Measurements from ENCODE around the gene KRT85.
A peak's percentile ranks its signal among the peaks of the same experiment; 100 is the strongest.
"Not testable (repeated sequence)": the region's sequence is repeated elsewhere in the genome, so short reads cannot be mapped to it uniquely, and the experiment has no call there.

KRT85 gene

DNA sequence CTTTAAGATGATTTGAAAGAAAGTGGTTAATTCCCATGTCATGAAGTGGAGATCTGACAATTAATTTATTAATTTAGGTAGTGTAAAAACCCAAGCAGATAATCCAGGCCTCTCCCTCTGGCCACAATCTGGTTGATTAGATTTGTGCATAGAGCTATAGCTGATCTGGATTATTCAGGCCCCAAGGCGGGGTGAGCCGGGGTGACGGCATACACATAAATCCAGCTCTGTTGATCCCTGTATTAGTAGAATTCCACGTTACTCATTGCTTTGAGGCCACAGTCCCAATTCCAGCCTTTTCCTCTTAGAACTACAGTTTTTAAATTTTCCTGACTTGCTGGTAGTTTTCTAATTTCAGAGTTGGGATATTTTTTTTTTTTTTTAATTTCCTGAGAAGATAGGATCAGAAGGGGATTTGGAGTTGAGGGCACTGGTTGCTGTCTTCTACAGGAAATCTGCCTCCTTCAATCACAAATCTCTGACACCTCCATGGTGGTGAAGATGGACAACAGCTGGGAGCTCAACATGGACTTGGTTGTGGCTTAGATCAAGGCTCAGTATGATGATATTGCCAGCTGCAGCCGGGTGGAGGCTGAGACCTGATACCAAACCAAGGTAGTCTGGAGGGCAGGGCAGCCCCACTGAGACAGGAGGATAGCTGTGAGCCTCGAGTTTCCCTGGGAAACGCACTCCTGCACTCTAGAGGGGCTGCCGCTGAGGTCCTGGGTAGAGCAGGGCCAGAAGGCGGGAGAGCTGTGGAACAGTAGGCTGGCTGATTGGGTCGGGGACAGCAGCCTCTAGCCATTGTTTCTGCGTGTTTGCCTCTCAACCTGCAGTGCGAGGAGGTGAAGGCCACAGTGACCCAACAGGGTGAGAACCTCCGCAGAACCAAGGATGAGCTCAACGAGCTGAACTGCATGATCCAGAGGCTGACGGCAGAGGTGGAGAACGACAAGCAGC lies 19.4 kb downstream of the KRT85 start:
- DNase-seq, result no peak

- no peak for DNase-seq
These were observed 20.3 kb downstream of the KRT85 start for GRCh38 chr12:52347016-52347415.

- no peak for DNase-seq
These were observed 20.7 kb downstream of the KRT85 start for GRCh38 chr12:52346593-52346992.

- not testable (repeated sequence) for DNase-seq
These were observed 22.2 kb downstream of the KRT85 start for GRCh38 chr12:52345041-52345440.

DNA sequence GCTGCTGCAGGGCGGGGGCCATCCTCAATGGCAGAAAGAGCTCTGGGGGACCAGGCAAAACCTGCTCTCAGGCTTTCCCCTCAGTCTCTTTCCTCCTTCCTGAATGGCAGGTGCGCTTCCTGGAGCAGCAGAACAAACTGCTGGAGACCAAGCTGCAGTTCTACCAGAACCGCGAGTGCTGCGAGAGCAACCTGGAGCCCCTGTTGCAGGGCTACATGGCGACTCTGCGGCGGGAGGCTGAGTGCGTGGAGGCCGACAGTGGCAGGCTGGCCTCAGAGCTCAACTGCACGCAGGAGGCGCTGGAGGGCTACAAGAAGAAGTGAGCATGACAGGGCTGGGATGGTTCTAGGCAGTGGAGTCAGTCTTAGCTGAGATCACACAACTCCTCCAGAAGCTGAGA lies 23.2 kb downstream of the KRT85 start:
- no peak for DNase-seq

DNA sequence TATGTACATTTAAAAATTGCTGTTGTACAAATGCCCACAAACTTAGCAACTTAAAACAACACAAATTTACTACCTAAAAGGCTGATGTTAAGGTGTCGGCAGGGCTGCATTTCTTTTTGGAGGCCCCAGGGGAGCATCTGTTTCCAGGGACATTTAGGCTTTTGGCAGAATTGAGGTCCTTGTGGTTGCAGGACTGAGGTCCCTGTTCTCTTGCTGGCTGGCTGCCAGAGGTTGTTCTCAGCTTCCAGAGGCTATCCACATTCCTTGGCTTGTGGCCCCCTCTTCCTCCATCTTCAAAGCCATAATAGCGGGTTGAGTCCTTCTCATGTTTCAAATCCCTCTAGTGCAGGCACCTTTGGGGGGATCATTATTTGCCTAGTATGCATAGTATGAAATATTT lies 23.7 kb downstream of the KRT85 start:
- no peak for DNase-seq

DNA sequence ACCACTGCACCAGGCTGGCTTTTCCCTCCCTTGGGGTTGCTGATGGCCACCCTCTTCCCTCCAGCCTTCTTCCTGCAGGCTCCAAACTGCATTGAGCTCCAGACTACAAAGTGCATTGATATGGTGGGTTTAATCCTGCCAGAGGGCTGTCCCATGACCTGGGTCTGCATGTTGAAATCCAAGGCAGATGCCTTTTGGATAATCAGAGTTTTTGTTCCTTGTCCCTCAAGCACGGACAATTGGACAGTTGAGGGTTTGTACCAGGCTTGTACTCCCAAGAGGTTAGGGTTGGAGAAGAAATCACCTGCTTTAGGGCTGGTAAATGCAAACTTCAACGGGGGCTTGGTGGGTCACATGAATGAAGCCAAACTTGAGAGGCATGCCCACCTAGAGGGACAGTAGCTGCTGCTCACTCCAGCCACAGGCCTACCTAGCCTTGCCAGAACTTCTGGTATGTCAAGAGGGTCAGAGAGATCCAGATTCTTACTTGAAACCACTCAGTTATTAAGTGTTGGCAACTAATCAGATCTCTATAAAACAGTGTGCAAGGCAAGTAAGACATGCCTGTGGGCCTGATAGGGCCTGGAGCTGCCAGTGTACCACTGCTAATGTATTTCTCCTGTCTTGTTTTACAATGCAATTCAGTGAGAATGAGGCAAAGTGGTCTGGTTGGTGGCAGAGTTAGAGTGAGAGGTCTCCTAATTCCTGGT lies 24.3 kb downstream of the KRT85 start:
- DNase-seq, result no peak

DNA sequence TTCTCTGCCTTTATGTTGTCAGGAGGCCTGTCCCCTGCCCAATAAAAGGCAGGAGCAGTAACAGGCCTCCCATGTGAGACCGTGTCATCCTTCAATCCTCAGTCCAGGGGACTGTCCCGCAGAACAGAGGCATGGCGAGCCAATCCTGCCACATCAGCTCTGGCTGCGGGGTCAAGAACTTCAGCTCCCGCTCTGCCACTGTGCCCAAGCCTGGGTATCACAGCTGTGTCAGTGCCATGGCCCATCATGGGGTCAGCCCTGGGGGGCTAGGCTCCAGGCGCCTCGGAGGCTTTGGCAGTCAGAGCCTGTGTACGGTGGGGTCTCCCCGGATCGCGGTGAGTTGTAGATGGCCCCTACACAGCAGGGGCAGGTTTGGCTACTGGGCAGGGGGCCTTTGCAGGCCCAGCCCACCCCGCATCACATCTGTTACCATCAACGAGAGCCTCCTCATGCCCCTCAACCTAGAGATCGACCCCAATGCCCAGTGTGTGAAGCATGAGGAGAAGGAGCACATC lies 26.2 kb downstream of the KRT85 start:
- no peak for DNase-seq

GRCh38 chr12:52338241-52338960 lies 28.9 kb downstream of the KRT85 start:
- peak; percentile 37 for DNase-seq

- no peak for DNase-seq
These were observed 30.2 kb downstream of the KRT85 start for GRCh38 chr12:52337054-52337453.

DNA sequence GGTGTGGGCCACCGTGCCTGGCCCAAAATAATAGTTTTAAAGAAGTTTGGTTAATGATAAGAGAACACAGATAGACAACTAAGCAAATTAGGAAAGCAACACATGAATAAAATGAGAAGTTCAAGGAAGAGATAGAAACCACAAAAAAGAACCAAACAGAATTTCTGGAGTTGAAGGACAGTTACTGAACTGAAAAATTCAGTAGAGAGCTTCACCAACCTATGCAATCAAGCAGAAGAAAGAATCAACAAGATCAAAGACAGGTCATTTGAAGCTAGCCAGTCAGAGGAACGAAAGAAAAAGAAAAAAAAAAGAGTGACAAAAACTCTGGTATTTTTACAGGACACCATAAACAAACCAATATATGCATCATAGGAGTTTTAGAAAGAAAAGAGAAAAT lies 30.6 kb downstream of the KRT85 start:
- no peak for DNase-seq

GRCh38 chr12:52335598-52336262 lies 31.6 kb downstream of the KRT85 start:
- peak; percentile 79 for DNase-seq

DNA sequence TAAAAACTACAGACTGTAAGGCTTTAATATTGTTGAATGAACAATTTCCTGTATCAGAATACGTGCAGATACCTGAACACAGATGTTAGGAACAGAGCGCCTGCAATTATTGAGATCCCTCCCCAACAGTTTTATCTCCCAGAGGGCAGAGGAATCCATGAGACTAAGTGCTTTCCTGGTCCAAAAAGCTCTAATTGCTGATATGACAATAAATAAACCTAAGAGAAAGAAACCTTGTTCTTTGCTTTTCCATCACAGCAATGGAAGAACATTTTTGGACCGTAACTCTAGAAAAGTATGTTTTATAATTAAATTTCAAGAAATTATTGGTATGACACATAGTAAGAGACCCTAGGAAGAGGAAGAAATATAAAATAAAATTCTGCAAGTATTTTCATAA lies 33.1 kb downstream of the KRT85 start:
- no peak for DNase-seq

DNA sequence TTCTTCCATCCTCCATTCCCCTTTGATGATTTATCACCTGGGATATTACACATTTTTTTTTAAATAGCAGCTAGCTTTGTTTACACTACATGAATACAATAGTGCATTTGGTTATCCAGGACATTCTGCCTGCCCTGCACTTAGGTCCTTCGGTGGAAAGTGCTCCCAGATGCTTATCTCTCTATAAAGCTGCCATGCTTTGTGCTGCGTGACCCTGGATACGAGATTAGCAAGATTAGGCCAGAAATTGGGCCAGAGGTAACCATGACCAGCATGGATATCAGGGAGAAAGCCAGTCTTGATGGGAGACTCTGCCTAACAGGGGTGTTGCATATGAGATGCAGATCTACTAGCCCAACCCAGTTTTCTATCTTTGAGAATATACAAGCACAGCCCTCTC lies 34.0 kb downstream of the KRT85 start:
- no peak for DNase-seq

DNA sequence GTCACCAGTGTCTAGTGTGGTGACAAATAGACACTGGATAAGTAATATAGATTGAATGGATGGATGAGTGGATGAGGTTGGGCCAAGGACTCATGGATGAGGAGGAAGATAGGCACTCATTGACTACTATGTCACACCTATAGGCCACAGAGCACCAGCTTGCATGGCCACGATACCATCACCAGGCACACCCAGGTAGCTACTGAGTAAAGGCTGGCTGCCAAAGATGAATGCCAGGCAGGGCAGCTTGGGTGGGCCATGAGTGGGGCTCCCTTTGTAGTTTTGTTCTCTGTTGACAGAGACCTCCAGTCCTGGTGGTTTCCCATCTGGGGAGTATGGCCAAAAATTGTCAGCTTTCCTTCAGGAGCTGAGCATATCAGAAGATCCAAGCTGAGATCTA lies 34.9 kb downstream of the KRT85 start:
- no peak for DNase-seq

GRCh38 chr12:52331833-52332232 lies 35.4 kb downstream of the KRT85 start:
- DNase-seq, result no peak

- DNase-seq, result no peak
These were observed 36.2 kb downstream of the KRT85 start for GRCh38 chr12:52331039-52331438.

- DNase-seq, result no peak
These were observed 39.3 kb downstream of the KRT85 start for GRCh38 chr12:52327830-52328500.

DNA sequence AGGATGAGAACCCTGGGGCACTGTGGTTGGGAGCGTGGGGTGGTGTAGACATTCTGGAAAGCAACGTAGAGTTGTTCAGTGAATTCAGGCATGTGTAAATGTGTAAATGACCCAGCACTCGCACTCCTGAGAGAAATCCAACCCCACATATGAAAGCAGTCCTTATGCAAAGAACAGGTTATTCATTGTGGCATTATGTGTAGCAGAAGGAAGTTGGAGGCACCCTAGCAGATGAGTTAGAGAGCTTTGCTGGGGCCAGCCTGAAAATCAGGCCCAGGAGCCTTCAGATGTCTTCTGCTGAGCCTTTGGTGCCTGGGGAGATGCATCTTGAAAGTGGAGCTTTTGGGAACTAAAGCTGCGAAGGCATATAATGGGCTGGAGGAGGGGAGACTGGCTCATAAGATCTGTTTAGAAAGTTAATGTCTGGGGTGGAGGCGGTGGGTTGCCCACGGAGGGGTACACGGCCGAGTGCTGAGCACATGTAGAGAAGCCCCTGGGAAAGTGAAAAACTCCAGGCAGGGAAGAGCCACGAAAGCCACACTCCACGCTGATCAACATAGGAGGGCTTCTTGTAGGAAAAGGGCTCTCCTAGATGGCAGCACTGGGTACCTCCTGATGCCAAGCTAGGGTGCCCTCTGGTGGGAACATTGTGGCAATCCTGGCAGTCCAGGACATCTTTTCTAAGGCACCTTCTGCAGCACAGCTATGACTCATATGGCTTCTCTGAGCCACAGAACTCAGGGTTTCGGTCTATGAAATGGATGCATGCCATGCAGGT lies 40.0 kb downstream of the KRT85 start:
- peak; percentile 91 for DNase-seq

GRCh38 chr12:52324153-52324444 lies 43.2 kb downstream of the KRT85 start:
- no peak for DNase-seq

DNA sequence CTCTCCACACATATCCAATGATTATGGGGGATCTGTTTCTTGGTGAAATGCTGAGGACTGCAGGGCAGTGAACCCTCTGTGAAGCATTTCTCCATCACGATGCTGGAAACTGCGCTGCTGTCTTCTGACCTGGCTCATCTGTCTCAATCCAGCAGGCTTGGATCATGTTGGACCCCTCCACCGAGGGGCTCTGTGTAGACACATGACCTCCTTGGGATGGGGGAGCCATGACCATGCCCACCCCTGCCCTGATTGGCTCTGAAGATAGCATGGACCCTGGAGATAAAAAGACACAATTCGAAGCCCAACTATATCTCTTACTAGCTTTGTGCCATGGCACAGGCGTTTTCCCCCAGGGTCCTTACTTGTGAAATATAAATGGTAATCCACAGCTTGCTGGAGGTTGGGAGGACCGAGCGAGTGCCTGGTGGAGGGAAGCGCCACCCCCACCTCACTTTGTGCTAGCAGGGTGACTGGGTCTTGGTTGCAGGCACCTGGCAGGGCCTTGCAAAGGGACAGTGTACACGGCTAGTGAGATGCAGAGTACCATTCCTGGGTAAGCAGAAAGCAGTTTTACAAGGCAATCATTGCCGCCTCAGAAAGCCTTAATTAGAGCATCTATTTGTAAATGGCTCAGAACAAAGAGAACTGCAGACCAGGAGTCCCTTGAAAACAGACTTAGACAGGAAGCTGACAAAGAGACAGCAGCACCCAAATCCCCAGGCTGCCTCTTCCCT lies 43.7 kb downstream of the KRT85 start:
- no peak for DNase-seq

Measured in NCI-H1694 treated with DMSO at 0.1 percent for 48 hours (cell line).